C4-2B (cell line): ENCODE results near the gene KDM4C.

Source experiments
- H3K27ac ChIP-seq: fragments of 450-650 bp; 2 replicates; pipeline ENCODE4 v1.5.1; 2017
- ZFX ChIP-seq: fragments of 450-650 bp; IDR thresholded peaks from 2 replicates; pipeline ENCODE4 v1.6.1; 2017
- TF ChIP-seq, protein P1 (sequence below): fragments of 450-650 bp; conservative IDR thresholded peaks from 2 replicates; pipeline ENCODE4 v1.5.1; 2017; ENCODE audit warnings: mild to moderate bottlenecking

KDM4C gene

DNA sequence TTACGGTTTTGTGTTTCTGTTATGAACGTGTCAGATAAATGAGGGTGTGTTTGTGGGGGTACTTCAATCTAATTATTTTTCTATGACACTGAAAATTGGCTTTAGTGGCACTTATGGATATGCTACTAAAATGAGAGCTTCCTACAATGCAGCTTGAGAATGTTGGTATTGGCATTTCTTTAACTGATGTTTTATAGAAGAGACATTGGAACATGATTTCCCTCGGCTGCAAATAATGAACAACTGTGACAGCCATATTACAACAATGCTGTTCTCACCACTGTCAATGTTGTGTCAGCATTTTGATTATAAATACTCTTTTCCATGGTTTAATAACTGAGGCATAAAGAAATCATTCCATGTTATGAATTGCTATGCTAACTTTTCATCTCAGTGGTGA lies 279.4 kb downstream of the KDM4C start:
- H3K27ac ChIP-seq: no peak overlapping the region
- TF ChIP-seq ZFX: no peak

DNA sequence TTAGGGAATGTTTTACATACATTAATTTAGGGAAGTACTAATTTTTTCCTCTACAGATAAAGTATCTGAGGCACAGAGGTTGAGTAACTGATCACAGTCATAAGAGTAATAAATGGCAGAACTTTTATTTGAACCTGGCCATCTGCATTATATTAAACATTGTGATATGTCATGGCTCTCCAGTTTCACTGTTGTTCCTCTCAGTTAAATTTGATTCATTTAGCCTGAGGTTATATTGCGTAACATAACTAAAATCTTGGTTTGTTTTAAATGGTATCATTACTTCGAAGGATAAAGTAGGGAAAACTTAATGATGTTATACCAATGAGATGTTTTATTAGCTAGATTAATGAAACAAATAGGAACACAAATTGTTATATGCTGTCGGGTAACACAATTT lies 284.4 kb downstream of the KDM4C start:
- no peak overlapping the region for H3K27ac ChIP-seq
- TF ChIP-seq ZFX: no peak
- TF ChIP-seq, protein P1, sequence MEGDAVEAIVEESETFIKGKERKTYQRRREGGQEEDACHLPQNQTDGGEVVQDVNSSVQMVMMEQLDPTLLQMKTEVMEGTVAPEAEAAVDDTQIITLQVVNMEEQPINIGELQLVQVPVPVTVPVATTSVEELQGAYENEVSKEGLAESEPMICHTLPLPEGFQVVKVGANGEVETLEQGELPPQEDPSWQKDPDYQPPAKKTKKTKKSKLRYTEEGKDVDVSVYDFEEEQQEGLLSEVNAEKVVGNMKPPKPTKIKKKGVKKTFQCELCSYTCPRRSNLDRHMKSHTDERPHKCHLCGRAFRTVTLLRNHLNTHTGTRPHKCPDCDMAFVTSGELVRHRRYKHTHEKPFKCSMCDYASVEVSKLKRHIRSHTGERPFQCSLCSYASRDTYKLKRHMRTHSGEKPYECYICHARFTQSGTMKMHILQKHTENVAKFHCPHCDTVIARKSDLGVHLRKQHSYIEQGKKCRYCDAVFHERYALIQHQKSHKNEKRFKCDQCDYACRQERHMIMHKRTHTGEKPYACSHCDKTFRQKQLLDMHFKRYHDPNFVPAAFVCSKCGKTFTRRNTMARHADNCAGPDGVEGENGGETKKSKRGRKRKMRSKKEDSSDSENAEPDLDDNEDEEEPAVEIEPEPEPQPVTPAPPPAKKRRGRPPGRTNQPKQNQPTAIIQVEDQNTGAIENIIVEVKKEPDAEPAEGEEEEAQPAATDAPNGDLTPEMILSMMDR: no peak

DNA sequence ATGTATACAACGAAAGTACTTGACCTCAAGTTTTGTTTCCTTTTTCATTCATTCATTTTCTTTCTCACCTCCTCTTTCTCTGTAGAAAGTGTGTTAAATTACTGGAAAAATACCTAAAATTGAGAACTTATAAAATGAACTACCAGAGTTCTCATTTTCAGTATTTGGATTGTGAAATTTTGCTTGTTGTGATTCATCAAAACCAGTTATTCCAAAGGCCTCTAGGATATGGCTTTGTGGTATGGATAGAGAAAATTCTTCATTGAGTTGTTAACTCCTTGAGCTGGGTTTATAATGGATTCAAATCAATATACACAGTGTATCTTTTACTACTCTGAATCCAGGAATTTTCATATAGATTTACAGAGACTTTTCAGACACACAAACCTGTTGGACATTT lies 287.6 kb downstream of the KDM4C start:
- TF ChIP-seq, protein P1: no peak
- no peak for TF ChIP-seq ZFX
- no peak overlapping the region for H3K27ac ChIP-seq

DNA sequence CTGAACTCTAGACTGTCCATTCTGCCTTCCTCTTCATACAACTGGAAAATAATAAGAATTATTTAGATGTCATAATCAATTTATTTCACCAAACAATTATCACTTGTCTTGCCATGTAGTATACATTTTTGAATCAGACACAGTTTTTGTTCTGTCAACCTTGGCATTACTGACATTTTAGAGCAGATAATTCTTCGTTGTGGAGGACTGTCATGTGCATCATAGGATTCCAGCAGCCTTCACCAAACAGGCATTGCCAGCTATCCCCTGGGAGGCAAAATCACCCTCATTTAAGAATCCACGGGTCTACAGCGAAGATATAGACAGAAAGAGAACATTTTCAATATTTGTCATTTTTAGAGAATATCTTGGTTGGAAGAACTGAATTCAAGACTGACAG lies 293.9 kb downstream of the KDM4C start:
- TF ChIP-seq, protein P1: no peak
- TF ChIP-seq ZFX: no peak
- H3K27ac ChIP-seq: no peak overlapping the region

DNA sequence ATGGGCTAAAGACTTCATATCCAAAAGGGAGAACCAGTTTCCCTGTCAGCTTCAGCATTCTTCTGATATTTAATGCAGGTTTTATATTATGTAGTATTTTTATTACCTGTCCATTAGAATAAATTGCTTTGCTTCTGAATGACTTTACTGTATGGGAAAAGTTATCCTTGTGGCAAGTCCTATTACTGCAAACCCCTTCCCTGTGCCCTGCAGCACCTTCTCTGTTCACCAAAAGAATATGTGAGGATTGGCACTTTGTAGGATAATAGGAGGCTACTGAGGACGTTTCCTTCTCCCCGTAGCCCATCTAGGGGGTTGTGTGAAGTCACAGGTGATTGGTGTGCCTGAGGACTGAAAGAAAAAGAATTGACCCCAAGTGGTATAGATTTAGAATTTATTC lies 296.1 kb downstream of the KDM4C start:
- TF ChIP-seq, protein P1: no peak
- TF ChIP-seq ZFX: no peak
- no peak overlapping the region for H3K27ac ChIP-seq

DNA sequence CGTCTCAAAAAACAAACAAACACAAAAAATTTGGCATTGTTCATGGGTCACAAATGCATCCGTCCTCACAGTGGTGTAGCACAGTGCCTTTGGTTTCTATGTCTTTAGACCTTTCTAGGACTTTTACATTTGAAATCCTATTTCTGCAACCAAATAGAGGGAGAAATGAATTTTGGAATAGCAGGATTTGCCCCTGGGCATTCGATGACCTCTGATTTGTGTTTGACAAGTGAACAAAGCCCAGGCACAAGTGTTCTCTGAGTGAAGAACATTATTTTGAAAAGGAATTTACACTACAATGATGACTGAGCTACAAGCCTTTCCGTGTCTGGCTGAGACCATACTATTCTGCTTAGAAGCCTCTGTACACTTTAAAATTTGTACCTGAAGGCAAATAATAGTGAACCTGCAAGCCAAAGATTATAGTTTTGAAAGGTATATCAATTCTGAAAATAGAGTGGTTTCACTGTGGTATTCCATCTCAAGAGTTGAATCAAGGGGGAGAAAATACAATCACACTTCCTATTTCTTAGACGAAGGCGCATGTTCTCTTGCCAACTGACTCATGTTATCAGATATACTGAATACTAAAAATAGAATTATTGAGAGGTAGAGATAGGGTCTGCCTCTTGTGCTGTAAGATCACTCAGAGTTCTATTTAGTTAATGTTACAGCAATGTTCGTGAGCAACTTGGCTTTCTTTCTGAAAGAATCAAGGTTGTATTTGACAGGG lies 297.6 kb downstream of the KDM4C start:
- TF ChIP-seq, protein P1: no peak
- no peak for TF ChIP-seq ZFX
- H3K27ac ChIP-seq: no peak overlapping the region

DNA sequence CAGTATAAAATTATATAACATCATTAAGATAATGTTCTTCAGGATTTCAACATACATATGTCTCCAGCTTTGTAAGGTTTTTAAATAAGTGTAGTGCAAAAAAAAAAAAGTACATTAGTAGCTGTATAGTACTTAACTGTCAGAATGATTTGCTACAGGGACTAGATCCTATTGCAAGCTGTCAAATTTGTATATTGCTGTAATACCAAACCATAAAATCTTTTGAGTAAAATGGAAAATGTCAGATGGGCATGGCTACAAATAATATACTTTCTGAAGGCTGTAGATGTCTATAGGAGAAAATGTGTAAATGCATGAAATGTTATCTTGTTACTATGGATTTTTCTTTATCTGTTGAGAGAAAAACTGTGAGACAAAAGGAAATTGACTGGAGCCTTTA lies 298.5 kb downstream of the KDM4C start:
- no peak overlapping the region for H3K27ac ChIP-seq
- TF ChIP-seq ZFX: no peak
- TF ChIP-seq, protein P1: no peak

DNA sequence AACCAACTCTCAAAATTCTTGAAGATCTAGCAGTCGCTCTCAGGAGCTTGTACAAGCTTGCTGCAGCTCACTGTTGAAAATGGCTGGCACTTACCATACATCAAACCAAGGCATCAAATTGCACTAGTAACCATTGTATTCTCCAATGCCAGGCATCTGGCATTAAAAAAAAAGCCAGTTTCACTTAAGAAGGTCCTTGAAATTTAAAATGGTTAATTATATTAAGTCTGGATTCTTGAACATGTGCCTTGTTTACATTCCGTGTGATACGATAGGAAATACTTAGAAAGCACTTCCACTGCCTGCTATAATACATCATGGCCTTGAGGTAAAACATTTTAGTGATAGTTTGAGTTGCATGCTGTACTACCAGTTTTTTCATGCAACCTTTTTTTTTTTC lies 300.7 kb downstream of the KDM4C start:
- TF ChIP-seq, protein P1: no peak
- no peak for TF ChIP-seq ZFX
- H3K27ac ChIP-seq: no peak overlapping the region
